ENCODE data around the gene KRTAP10-12.

Gene KRTAP10-12

DNA sequence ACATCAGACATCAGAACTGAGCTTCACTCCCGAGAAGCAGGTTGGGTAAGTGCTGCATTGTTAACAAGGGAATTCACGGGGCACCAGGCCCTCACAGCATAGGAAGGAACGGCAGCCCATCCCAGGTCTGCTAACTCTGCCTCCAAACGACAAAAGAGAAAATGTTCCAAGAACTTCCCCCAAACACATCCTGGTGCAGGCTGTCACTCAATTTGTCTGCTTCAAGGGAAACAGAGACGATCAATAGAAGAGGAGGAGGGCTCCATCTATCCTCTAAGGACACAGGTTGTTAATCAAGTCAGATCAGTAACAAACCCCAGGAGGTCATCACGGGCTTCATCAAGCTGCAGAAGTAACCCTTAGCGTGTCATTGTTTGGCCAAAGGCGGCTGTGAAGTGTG, 17.9 kb downstream of the KRTAP10-12 start:
- Histone ChIP-seq H3K27ac (ENCODE audit: low read depth, low read length, severe bottlenecking) (no peak overlapping the region), H3K36me3 (ENCODE audit: control insufficient read depth, insufficient read depth, low read length) (no peaks in the 10 kb centered on the region), H3K4me1 (ENCODE audit: control insufficient read depth, insufficient read depth, low read length, poor library complexity, severe bottlenecking) (peaks cover 8% of the 10 kb centered on the region), H3K4me3 (ENCODE audit: extremely low read depth, insufficient read depth, low read length, poor library complexity, severe bottlenecking) (no peak overlapping the region), H3K9me3 (ENCODE audit: control insufficient read depth, low read length) (no peaks in the 10 kb centered on the region)
- WGBS, 2 experiments (ENCODE audit: insufficient coverage in 2 of 2), result 25 to 57% methylated on average over 4 of the region's 8 CpGs

- Histone ChIP-seq H3K4me1 (ENCODE audit: control insufficient read depth, insufficient read depth, low read length, poor library complexity, severe bottlenecking) (no peaks in the 10 kb centered on the region), H3K27ac (ENCODE audit: low read depth, low read length, severe bottlenecking) (no peak overlapping the region), H3K9me3 (ENCODE audit: control insufficient read depth, low read length) (no peaks in the 10 kb centered on the region), H3K36me3 (ENCODE audit: control insufficient read depth, insufficient read depth, low read length) (no peaks in the 10 kb centered on the region), H3K4me3 (ENCODE audit: extremely low read depth, insufficient read depth, low read length, poor library complexity, severe bottlenecking) (no peak overlapping the region)
Observed at GRCh38 chr21:44716984-44717383, 20.0 kb downstream of the KRTAP10-12 start.

- 64 to 73% methylated on average over 1 of the region's 2 CpGs for WGBS, 2 experiments (ENCODE audit: insufficient coverage in 2 of 2)
- no peaks in the 10 kb centered on the region for H3K9me3 ChIP-seq (ENCODE audit: control insufficient read depth, low read length)
- no peak overlapping the region for H3K27ac ChIP-seq (ENCODE audit: low read depth, low read length, severe bottlenecking)
- no peak overlapping the region for H3K4me3 ChIP-seq (ENCODE audit: extremely low read depth, insufficient read depth, low read length, poor library complexity, severe bottlenecking)
- no peaks in the 10 kb centered on the region for H3K36me3 ChIP-seq (ENCODE audit: control insufficient read depth, insufficient read depth, low read length)
- peaks cover 5% of the 10 kb centered on the region for H3K4me1 ChIP-seq (ENCODE audit: control insufficient read depth, insufficient read depth, low read length, poor library complexity, severe bottlenecking)
Observed at GRCh38 chr21:44718093-44718492, 21.1 kb downstream of the KRTAP10-12 start.

DNA sequence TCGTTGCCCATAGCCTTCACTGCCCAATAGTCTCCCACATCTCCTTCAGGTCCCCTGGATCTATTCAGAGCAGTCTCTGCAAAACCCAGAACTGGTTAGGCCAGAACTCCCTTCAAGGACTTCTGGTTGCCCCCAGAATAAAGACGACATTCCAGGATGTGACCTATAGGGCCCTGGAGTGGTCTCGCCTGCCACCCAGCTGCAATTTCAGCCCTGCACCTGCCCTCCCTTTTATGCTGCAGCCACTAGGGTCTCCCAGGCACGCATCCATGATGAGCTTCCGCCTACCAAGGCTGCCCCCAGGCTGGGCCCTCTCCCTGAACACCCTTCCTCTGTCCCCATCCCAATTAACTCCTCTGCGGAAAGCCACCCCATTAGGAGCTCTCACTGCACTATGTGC, 21.6 kb downstream of the KRTAP10-12 start:
- Histone ChIP-seq H3K4me1 (ENCODE audit: control insufficient read depth, insufficient read depth, low read length, poor library complexity, severe bottlenecking) (peaks cover 7% of the 10 kb centered on the region), H3K9me3 (ENCODE audit: control insufficient read depth, low read length) (no peaks in the 10 kb centered on the region), H3K27ac (ENCODE audit: low read depth, low read length, severe bottlenecking) (no peak overlapping the region), H3K36me3 (ENCODE audit: control insufficient read depth, insufficient read depth, low read length) (no peaks in the 10 kb centered on the region), H3K4me3 (ENCODE audit: extremely low read depth, insufficient read depth, low read length, poor library complexity, severe bottlenecking) (no peak overlapping the region)
- 49 to 55% methylated on average over 4 to 5 of the region's 6 CpGs for whole genome bisulfite sequencing, 2 experiments (ENCODE audit: insufficient coverage in 2 of 2)

DNA sequence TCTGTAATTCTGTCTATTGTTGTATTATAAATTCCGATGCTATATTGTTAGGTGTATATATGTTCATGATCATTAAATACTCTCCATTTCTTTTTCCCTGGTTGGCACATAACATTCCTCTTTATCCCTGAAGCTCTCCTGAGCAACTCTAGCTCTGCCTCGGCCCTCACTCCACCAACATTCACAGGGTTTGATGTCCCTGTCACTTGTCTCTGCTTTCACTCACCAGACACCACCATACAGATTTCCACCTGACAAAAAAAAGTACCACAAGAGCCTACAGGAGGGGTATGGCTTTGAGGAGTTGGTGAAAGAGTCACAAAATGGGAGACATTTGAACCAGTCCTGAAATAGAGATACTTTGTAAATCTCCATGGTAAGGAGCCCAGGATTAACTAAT, 23.2 kb downstream of the KRTAP10-12 start:
- H3K9me3 ChIP-seq (ENCODE audit: control insufficient read depth, low read length), result no peaks in the 10 kb centered on the region
- H3K4me1 ChIP-seq (ENCODE audit: control insufficient read depth, insufficient read depth, low read length, poor library complexity, severe bottlenecking), result peaks cover 7% of the 10 kb centered on the region
- no peak overlapping the region for H3K27ac ChIP-seq (ENCODE audit: low read depth, low read length, severe bottlenecking)
- H3K4me3 ChIP-seq (ENCODE audit: extremely low read depth, insufficient read depth, low read length, poor library complexity, severe bottlenecking), result no peak overlapping the region
- 67 to 70% methylated on average over 1 of the region's 2 CpGs for WGBS, 2 experiments (ENCODE audit: insufficient coverage in 2 of 2)
- no peaks in the 10 kb centered on the region for H3K36me3 ChIP-seq (ENCODE audit: control insufficient read depth, insufficient read depth, low read length)

GRCh38 chr21:44722731-44723130, 25.8 kb downstream of the KRTAP10-12 start:
- Histone ChIP-seq H3K9me3 (ENCODE audit: control insufficient read depth, low read length) (no peaks in the 10 kb centered on the region), H3K4me1 (ENCODE audit: control insufficient read depth, insufficient read depth, low read length, poor library complexity, severe bottlenecking) (peaks cover 7% of the 10 kb centered on the region), H3K4me3 (ENCODE audit: extremely low read depth, insufficient read depth, low read length, poor library complexity, severe bottlenecking) (no peak overlapping the region), H3K27ac (ENCODE audit: low read depth, low read length, severe bottlenecking) (peak overlapping the region; percentile 30), H3K36me3 (ENCODE audit: control insufficient read depth, insufficient read depth, low read length) (no peaks in the 10 kb centered on the region)
- 40% methylated on average over 1 of the region's 5 CpGs; no CpG with 5 or more reads in 1 of the 2 experiments for WGBS, 2 experiments (ENCODE audit: insufficient coverage in 2 of 2)

DNA sequence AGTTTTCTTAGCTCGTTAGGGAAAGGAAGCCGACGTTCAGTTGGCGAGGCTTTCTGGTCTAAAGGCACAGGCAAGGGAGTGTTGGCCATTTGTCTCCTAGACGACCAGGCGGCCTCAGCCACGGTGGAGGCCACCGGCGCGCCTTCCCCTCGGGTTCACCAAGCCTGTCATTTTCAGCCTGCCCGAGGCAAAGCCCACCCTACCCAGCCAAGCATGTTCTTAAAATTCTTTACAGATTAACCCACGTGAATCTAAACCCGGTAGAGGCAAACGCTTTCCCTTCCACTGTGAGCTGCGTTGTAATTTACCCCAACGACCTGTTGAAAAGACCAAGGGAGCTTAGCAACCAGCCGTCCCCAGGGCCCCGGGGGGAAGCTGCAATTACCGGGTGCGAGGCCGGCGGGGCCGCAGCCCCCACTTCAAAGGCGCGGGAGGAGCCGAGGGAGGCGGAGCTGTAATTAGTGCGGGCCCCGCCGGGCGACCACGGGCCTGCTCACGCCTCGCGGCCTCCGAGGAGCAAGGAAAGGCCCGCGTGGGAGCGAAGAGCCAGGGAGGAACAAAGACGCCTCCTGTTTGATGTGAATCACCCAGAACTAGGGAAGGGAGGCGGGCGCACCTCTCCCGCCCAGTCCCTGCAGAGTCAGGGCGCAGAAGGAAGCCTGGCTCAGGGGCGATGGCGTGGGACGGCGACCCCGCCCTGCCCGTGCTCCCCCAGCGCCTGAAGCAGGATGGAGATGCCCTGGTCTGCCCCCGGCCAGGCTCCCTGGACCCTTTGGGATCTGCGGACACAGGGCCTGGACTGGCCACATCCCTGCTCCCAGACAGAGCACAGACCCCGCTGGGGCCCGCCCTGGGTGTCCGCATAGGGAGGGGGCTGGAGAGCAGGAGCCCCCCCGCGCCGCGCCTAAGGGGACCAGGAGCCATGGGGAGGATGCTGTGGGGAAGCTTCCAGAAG, 26.5 kb downstream of the KRTAP10-12 start:
- WGBS, 2 experiments (ENCODE audit: insufficient coverage in 2 of 2), result 33 to 37% methylated on average over 51 to 60 of the region's 61 CpGs
- Histone ChIP-seq H3K36me3 (ENCODE audit: control insufficient read depth, insufficient read depth, low read length) (no peaks in the 10 kb centered on the region), H3K27ac (ENCODE audit: low read depth, low read length, severe bottlenecking) (peak overlapping the region; percentile 30), H3K9me3 (ENCODE audit: control insufficient read depth, low read length) (no peaks in the 10 kb centered on the region), H3K4me3 (ENCODE audit: extremely low read depth, insufficient read depth, low read length, poor library complexity, severe bottlenecking) (no peak overlapping the region), H3K4me1 (ENCODE audit: control insufficient read depth, insufficient read depth, low read length, poor library complexity, severe bottlenecking) (peaks cover 7% of the 10 kb centered on the region)

GRCh38 chr21:44724196-44724595, 27.2 kb downstream of the KRTAP10-12 start:
- no peaks in the 10 kb centered on the region for H3K9me3 ChIP-seq (ENCODE audit: control insufficient read depth, low read length)
- WGBS, 2 experiments (ENCODE audit: insufficient coverage in 2 of 2), result 98 to 100% methylated on average over 4 of the region's 7 CpGs
- H3K4me3 ChIP-seq (ENCODE audit: extremely low read depth, insufficient read depth, low read length, poor library complexity, severe bottlenecking), result no peak overlapping the region
- no peaks in the 10 kb centered on the region for H3K36me3 ChIP-seq (ENCODE audit: control insufficient read depth, insufficient read depth, low read length)
- H3K27ac ChIP-seq (ENCODE audit: low read depth, low read length, severe bottlenecking), result no peak overlapping the region
- H3K4me1 ChIP-seq (ENCODE audit: control insufficient read depth, insufficient read depth, low read length, poor library complexity, severe bottlenecking), result peaks cover 7% of the 10 kb centered on the region

GRCh38 chr21:44724926-44725325, 28.0 kb downstream of the KRTAP10-12 start:
- Histone ChIP-seq H3K27ac (ENCODE audit: low read depth, low read length, severe bottlenecking) (no peak overlapping the region), H3K4me3 (ENCODE audit: extremely low read depth, insufficient read depth, low read length, poor library complexity, severe bottlenecking) (no peak overlapping the region), H3K9me3 (ENCODE audit: control insufficient read depth, low read length) (no peaks in the 10 kb centered on the region), H3K36me3 (ENCODE audit: control insufficient read depth, insufficient read depth, low read length) (no peaks in the 10 kb centered on the region), H3K4me1 (ENCODE audit: control insufficient read depth, insufficient read depth, low read length, poor library complexity, severe bottlenecking) (peaks cover 7% of the 10 kb centered on the region)
- WGBS, 2 experiments (ENCODE audit: insufficient coverage in 2 of 2), result 91 to 94% methylated on average over 12 to 14 of the region's 14 CpGs

DNA sequence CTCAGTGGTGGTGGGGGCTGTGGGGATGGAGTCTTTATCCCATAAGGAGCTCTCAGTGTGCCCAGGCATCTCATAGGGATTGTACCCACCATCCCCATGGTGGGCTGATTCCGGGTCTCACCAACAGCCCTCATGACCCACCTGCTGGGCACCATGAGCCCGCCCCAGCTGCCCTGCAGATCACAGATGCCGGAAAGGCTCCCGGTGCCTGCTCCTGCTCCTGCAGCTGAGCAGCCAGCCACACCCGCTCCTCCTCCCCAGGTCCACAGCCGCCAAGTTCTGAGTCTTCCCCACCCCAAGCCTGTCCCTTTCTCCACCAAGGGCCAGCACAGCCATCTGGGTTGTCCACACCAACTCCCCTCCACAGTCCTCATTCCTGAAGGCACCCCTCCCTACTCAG, 29.9 kb downstream of the KRTAP10-12 start:
- H3K4me1 ChIP-seq (ENCODE audit: control insufficient read depth, insufficient read depth, low read length, poor library complexity, severe bottlenecking), result peaks cover 7% of the 10 kb centered on the region
- H3K27ac ChIP-seq (ENCODE audit: low read depth, low read length, severe bottlenecking), result no peak overlapping the region
- H3K4me3 ChIP-seq (ENCODE audit: extremely low read depth, insufficient read depth, low read length, poor library complexity, severe bottlenecking), result no peak overlapping the region
- no peaks in the 10 kb centered on the region for H3K9me3 ChIP-seq (ENCODE audit: control insufficient read depth, low read length)
- H3K36me3 ChIP-seq (ENCODE audit: control insufficient read depth, insufficient read depth, low read length), result no peaks in the 10 kb centered on the region
- 77 to 85% methylated on average over 4 to 6 of the region's 6 CpGs for WGBS, 2 experiments (ENCODE audit: insufficient coverage in 2 of 2)

- H3K27ac ChIP-seq (ENCODE audit: low read depth, low read length, severe bottlenecking), result no peak overlapping the region
- peaks cover 7% of the 10 kb centered on the region for H3K4me1 ChIP-seq (ENCODE audit: control insufficient read depth, insufficient read depth, low read length, poor library complexity, severe bottlenecking)
- no peaks in the 10 kb centered on the region for H3K9me3 ChIP-seq (ENCODE audit: control insufficient read depth, low read length)
- 85 to 95% methylated on average over 2 to 6 of the region's 8 CpGs for WGBS, 2 experiments (ENCODE audit: insufficient coverage in 2 of 2)
- H3K4me3 ChIP-seq (ENCODE audit: extremely low read depth, insufficient read depth, low read length, poor library complexity, severe bottlenecking), result no peak overlapping the region
- H3K36me3 ChIP-seq (ENCODE audit: control insufficient read depth, insufficient read depth, low read length), result no peaks in the 10 kb centered on the region
Observed at GRCh38 chr21:44727321-44727720, 30.3 kb downstream of the KRTAP10-12 start.

Measured in mesodermal cell (in vitro differentiated cells).